PC-3 (cell line): ENCODE measurements around the gene AGMAT. TPM values are rescaled to one million over a fixed set of nuclear protein-coding genes. Genes with fewer than 3 reads are reported as not detected.

Experiments used
- ATAC-seq: fragments of 200-7000 bp; cut with Tn5 transposase; 2 replicates; pipeline ENCODE4 v1.9.1; 2020; ENCODE audit warnings: mild to moderate bottlenecking, moderate library complexity
- BruUV-seq: library from RNA; stranded (reverse); fragments of 400-500 nt; replicated peaks from 2 replicates; lab custom pipeline; 2021; lab: Mats Ljungman, UMichigan
- CTCF ChIA-PET: fragments of 300-600 bp; sonication (Branson Sonifier 250); formaldehyde crosslinking; loops from one replicate; lab custom pipeline; 2022; ENCODE audit warnings: antibody characterized with exemption; lab: Charles Lee
- POLR2A ChIA-PET: fragments of 300-600 bp; sonication (Branson Sonifier 250); formaldehyde crosslinking; loops from one replicate; lab custom pipeline; 2022; ENCODE audit warnings: antibody characterized with exemption; ENCODE audit not compliant: unreplicated experiment; lab: Charles Lee
- DNase-seq: peaks from one replicate; pipeline ENCODE4 v3.0.0-alpha.2; 2015
- H2AFZ ChIP-seq: fragments of 300-600 bp; sonication (generic); 2 replicates; pipeline ENCODE4 v1.6.0; 2016; ENCODE audit warnings: antibody characterized with exemption, low read length
- H3F3A ChIP-seq: fragments of 300-600 bp; sonication (generic); one replicate; pipeline ENCODE4 v1.6.0; 2017; ENCODE audit warnings: antibody characterized with exemption, low read length, control low read depth, mild to moderate bottlenecking; ENCODE audit not compliant: unreplicated experiment
- H3K27ac ChIP-seq: fragments of 300-600 bp; sonication (generic); 2 replicates; pipeline ENCODE4 v1.5.1; 2016; ENCODE audit warnings: mild to moderate bottlenecking, low read length
- H3K27me3 ChIP-seq: fragments of 300-600 bp; sonication (generic); 2 replicates; pipeline ENCODE4 v1.6.1; 2016; ENCODE audit warnings: low read length, mixed read lengths
- H3K36me3 ChIP-seq: fragments of 300-600 bp; sonication (generic); 2 replicates; pipeline ENCODE4 v1.6.1; 2016; ENCODE audit warnings: low read depth, mixed run types, low read length, mixed read lengths
- H3K4me1 ChIP-seq: fragments of 300-600 bp; sonication (generic); 2 replicates; pipeline ENCODE4 v1.5.1; 2016; ENCODE audit warnings: low read length; ENCODE audit not compliant: insufficient read depth
- H3K4me2 ChIP-seq: fragments of 300-600 bp; sonication (generic); 2 replicates; pipeline ENCODE4 v1.6.0; 2016; ENCODE audit warnings: low read length
- H3K4me3 ChIP-seq: fragments of 300-600 bp; sonication (generic); 2 replicates; pipeline ENCODE4 v1.5.1; 2016; ENCODE audit warnings: mild to moderate bottlenecking, low read length, mixed read lengths
- H3K79me2 ChIP-seq: fragments of 300-600 bp; sonication (generic); 2 replicates; pipeline ENCODE4 v1.6.1; 2017; ENCODE audit warnings: low read length, mixed read lengths
- H3K9ac ChIP-seq: fragments of 300-600 bp; sonication (generic); 2 replicates; pipeline ENCODE4 v1.6.0; 2016; ENCODE audit warnings: mild to moderate bottlenecking, low read length
- H3K9me2 ChIP-seq: fragments of 300-600 bp; sonication (generic); replicated peaks from 2 replicates; pipeline ENCODE4 v1.6.1; 2016; ENCODE audit warnings: mixed run types, low read length, mixed read lengths
- H3K9me3 ChIP-seq: fragments of 300-600 bp; sonication (generic); 2 replicates; pipeline ENCODE4 v1.6.1; 2016; ENCODE audit warnings: low read length, mixed read lengths
- H4K20me1 ChIP-seq: fragments of 300-600 bp; sonication (generic); 2 replicates; pipeline ENCODE4 v1.6.1; 2016; ENCODE audit warnings: low read length, mixed read lengths
- CTCF ChIP-seq: fragments of 300-600 bp; sonication (generic); conservative IDR thresholded peaks from 2 replicates; pipeline ENCODE4 v1.5.1; 2017; ENCODE audit warnings: antibody characterized with exemption, low read depth, mild to moderate bottlenecking, low read length
- EZH2 ChIP-seq: fragments of 300-600 bp; sonication (generic); IDR thresholded peaks from one replicate; pipeline ENCODE4 v1.6.1; 2017; ENCODE audit warnings: antibody characterized with exemption, mild to moderate bottlenecking, low read length; ENCODE audit not compliant: unreplicated experiment
- EZH2phosphoT487 ChIP-seq: fragments of 300-600 bp; sonication (generic); IDR thresholded peaks from 2 replicates; pipeline ENCODE4 v1.6.1; 2018; ENCODE audit warnings: mild to moderate bottlenecking, antibody characterized with exemption, low read length, borderline replicate concordance
- intact Hi-C: fragments of 100-400 bp; cut with micrococcal nuclease; formaldehyde crosslinking; loops from 2 replicates; pipeline ENCODE4 v1.9.0; 2023
- total RNA-seq: library from RNA; depleted of rRNA; stranded (reverse); fragments of >200 nt; gene quantifications from 2 replicates; pipeline ENCODE4 v1.2.3, GENCODE V29; 2014

The AGMAT gene
- total RNA-seq, 1 experiment from 2014 or later = 8.2 TPM

- Histone ChIP-seq H3K9me2 (no peaks in the 10 kb centered on the region), H3F3A (no peaks in the 10 kb centered on the region), H3K4me3 (no peak overlapping the region), H3K27ac (no peak overlapping the region), H3K9me3 (no peaks in the 10 kb centered on the region), H3K36me3 (peaks cover 22% of the 10 kb centered on the region), H3K4me2 (no peak overlapping the region), H3K4me1 (no peaks in the 10 kb centered on the region), H3K27me3 (no peaks in the 10 kb centered on the region), H2AFZ (no peak overlapping the region), H4K20me1 (no peaks in the 10 kb centered on the region), H3K79me2 (no peaks in the 10 kb centered on the region), H3K9ac (no peak overlapping the region)
- no peak for ATAC-seq
- no peak for TF ChIP-seq EZH2phosphoT487
- no peak for TF ChIP-seq CTCF
- TF ChIP-seq EZH2 = no peak
- intact Hi-C loops = no loop called here
- CTCF ChIA-PET = no interaction called here
- POLR2A ChIA-PET = no interaction called here
- DNase-seq = no peak
- BruUV-seq = no TSS peak
Observed at GRCh38 chr1:15571266-15571665, 13.6 kb downstream of the AGMAT start.

GRCh38 chr1:15570861-15571260, 14.0 kb downstream of the AGMAT start:
- TF ChIP-seq EZH2 (no peak), CTCF (no peak), EZH2phosphoT487 (no peak)
- no peak overlapping the region for H3K27ac ChIP-seq
- H3K4me1 ChIP-seq = no peaks in the 10 kb centered on the region
- no peak overlapping the region for H3K4me2 ChIP-seq
- no peaks in the 10 kb centered on the region for H4K20me1 ChIP-seq
- ATAC-seq (no peak), DNase-seq (no peak)
- no peaks in the 10 kb centered on the region for H3K9me3 ChIP-seq
- H3K27me3 ChIP-seq = no peaks in the 10 kb centered on the region
- no peak overlapping the region for H3K4me3 ChIP-seq
- peaks cover 26% of the 10 kb centered on the region for H3K36me3 ChIP-seq
- CTCF ChIA-PET = no interaction called here
- POLR2A ChIA-PET = no interaction called here
- no peak overlapping the region for H3K9ac ChIP-seq
- no peaks in the 10 kb centered on the region for H3K79me2 ChIP-seq
- no peaks in the 10 kb centered on the region for H3F3A ChIP-seq
- BruUV-seq = no TSS peak
- no peaks in the 10 kb centered on the region for H3K9me2 ChIP-seq
- H2AFZ ChIP-seq = no peak overlapping the region
- intact Hi-C loops = no loop called here

- CTCF ChIA-PET = no interaction called here
- H2AFZ ChIP-seq = no peak overlapping the region
- H3K4me3 ChIP-seq = no peak overlapping the region
- no peak overlapping the region for H3K27ac ChIP-seq
- no peaks in the 10 kb centered on the region for H3K9me2 ChIP-seq
- no peak for TF ChIP-seq EZH2
- no peak for TF ChIP-seq EZH2phosphoT487
- no peak for TF ChIP-seq CTCF
- no peak overlapping the region for H3K9ac ChIP-seq
- H3K36me3 ChIP-seq = peaks cover 36% of the 10 kb centered on the region
- H3K9me3 ChIP-seq = no peaks in the 10 kb centered on the region
- H3K4me2 ChIP-seq = no peak overlapping the region
- BruUV-seq = no TSS peak
- H4K20me1 ChIP-seq = no peaks in the 10 kb centered on the region
- DNase-seq = no peak
- H3K4me1 ChIP-seq = no peaks in the 10 kb centered on the region
- H3K27me3 ChIP-seq = no peaks in the 10 kb centered on the region
- H3K79me2 ChIP-seq = no peaks in the 10 kb centered on the region
- ATAC-seq = no peak
- intact Hi-C loops = no loop called here
- H3F3A ChIP-seq = no peaks in the 10 kb centered on the region
- POLR2A ChIA-PET = no interaction called here
Observed at GRCh38 chr1:15568387-15569073, 16.3 kb downstream of the AGMAT start.
